OCI-LY7 (cell line): ENCODE results near the gene TMEM270. TPM values are rescaled to one million over a fixed set of nuclear protein-coding genes. Genes with fewer than 3 reads are reported as not detected.

ENCODE experiments used
- BruUV-seq: library from RNA; stranded (reverse); fragments of 400-500 nt; replicated peaks from 2 replicates; lab custom pipeline; 2021; lab: Mats Ljungman, UMichigan
- CTCF ChIA-PET: fragments of 300-600 bp; sonication (Branson Sonifier 250); formaldehyde crosslinking; loops from one replicate; lab custom pipeline; 2022; ENCODE audit warnings: antibody characterized with exemption; ENCODE audit not compliant: unreplicated experiment; lab: Charles Lee
- POLR2A ChIA-PET: fragments of 300-600 bp; sonication (Branson Sonifier 250); formaldehyde crosslinking; loops from one replicate; lab custom pipeline; 2022; ENCODE audit warnings: antibody characterized with exemption; lab: Charles Lee
- DNase-seq: peaks from one replicate; pipeline ENCODE4 v3.0.0-alpha.2; 2015; ENCODE audit warnings: low spot score
- H2AFZ ChIP-seq: fragments of 200-600 bp; sonication (generic), shearing (Covaris generic); 2 replicates; pipeline ENCODE4 v1.6.1; 2014; ENCODE audit warnings: mild to moderate bottlenecking, antibody characterized with exemption, low read length, moderate library complexity
- H3K27ac ChIP-seq: fragments of 200-600 bp; sonication (generic); 2 replicates; pipeline ENCODE4 v1.5.1; 2014; ENCODE audit warnings: mixed run types, low read depth, mild to moderate bottlenecking, moderate library complexity, low read length, inconsistent platforms; ENCODE audit not compliant: poor library complexity, severe bottlenecking
- H3K36me3 ChIP-seq: fragments of 200-600 bp; sonication (generic); 2 replicates; pipeline ENCODE4 v1.6.1; 2014; ENCODE audit warnings: mild to moderate bottlenecking, antibody characterized with exemption, low read length, moderate library complexity, mixed read lengths; ENCODE audit not compliant: insufficient read depth
- H3K4me1 ChIP-seq: fragments of 200-600 bp; sonication (generic); 2 replicates; pipeline ENCODE4 v1.5.1; 2014; ENCODE audit warnings: mild to moderate bottlenecking, low read length; ENCODE audit not compliant: insufficient read depth, poor library complexity, severe bottlenecking
- H3K4me2 ChIP-seq: fragments of 200-600 bp; sonication (generic); 2 replicates; pipeline ENCODE4 v1.6.1; 2014; ENCODE audit warnings: mild to moderate bottlenecking, low read length
- H3K4me3 ChIP-seq: fragments of 200-600 bp; sonication (generic); 2 replicates; pipeline ENCODE4 v1.5.1; 2014; ENCODE audit warnings: mild to moderate bottlenecking, low read depth, low read length; ENCODE audit not compliant: poor library complexity, severe bottlenecking
- H3K79me2 ChIP-seq: fragments of 200-600 bp; sonication (generic); 2 replicates; pipeline ENCODE4 v1.6.1; 2016; ENCODE audit warnings: low read depth, mild to moderate bottlenecking, low read length, moderate library complexity, mixed read lengths; ENCODE audit not compliant: insufficient read depth
- H3K9me2 ChIP-seq: fragments of 200-600 bp; sonication (generic); 2 replicates; pipeline ENCODE4 v1.6.1; 2016; ENCODE audit warnings: mild to moderate bottlenecking, low read length, mixed read lengths; ENCODE audit not compliant: insufficient read depth
- H3K9me3 ChIP-seq: fragments of 200-600 bp; sonication (generic); 2 replicates; pipeline ENCODE4 v1.6.1; 2014; ENCODE audit warnings: mild to moderate bottlenecking, mixed run types, low read length, mixed read lengths
- H4K20me1 ChIP-seq: fragments of 200-600 bp; sonication (generic); 2 replicates; pipeline ENCODE4 v1.6.1; 2014; ENCODE audit warnings: mild to moderate bottlenecking, antibody characterized with exemption, low read length, moderate library complexity, mixed read lengths; ENCODE audit not compliant: insufficient read depth
- EZH2phosphoT487 ChIP-seq: fragments of 200-600 bp; sonication (generic); IDR thresholded peaks from 2 replicates; pipeline ENCODE4 v1.6.1; 2018; ENCODE audit warnings: low read depth, borderline replicate concordance, mild to moderate bottlenecking, mixed run types, antibody characterized with exemption, low read length, moderate library complexity, mixed read lengths
- intact Hi-C: fragments of 100-400 bp; cut with micrococcal nuclease; formaldehyde crosslinking; loops from one replicate; pipeline ENCODE4 v1.10.0; 2022; ENCODE audit not compliant: unreplicated experiment
- total RNA-seq, 2 experiments: library from RNA; depleted of rRNA in 1 of 2; stranded (reverse); fragments of >200 nt in 1 of 2; shearing (Covaris generic) in 1 of 2; gene quantifications; 2 replicates each; pipeline ENCODE4 v1.2.3, GENCODE V29; 2014 to 2022
- TF ChIP-seq, protein P1 (sequence below): fragments of 200-600 bp; sonication (generic); conservative IDR thresholded peaks from 2 replicates; pipeline ENCODE4 v1.5.1; 2014; ENCODE audit warnings: mild to moderate bottlenecking, antibody characterized with exemption, low read length, moderate library complexity, mixed read lengths

TMEM270 gene
- total RNA-seq, 2 experiments from 2014 or later: not detected

DNA sequence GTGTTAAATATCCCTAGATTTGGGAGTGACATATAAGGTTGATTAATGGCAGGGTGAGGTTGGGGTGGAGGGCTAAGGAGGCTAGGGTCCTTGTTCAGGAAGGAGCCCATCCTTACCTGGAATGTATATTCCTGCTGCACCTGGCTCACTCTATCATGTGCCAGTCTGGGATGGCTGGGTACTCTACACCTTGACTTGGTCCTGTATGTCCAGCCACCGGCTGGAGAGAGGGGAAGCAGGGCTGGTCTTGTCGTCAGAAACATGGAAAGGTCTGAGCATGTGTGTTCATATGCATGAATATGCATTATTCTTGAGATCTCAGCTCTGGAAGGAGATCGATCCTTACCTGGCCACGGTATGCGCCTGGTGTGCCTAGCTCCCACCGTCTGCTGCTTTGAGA lies 33.2 kb downstream of the TMEM270 start:
- no peaks in the 10 kb centered on the region for H3K79me2 ChIP-seq
- H3K9me2 ChIP-seq: no peaks in the 10 kb centered on the region
- no peaks in the 10 kb centered on the region for H3K9me3 ChIP-seq
- DNase-seq: no peak
- POLR2A ChIA-PET: no interaction called here
- TF ChIP-seq, protein P1, sequence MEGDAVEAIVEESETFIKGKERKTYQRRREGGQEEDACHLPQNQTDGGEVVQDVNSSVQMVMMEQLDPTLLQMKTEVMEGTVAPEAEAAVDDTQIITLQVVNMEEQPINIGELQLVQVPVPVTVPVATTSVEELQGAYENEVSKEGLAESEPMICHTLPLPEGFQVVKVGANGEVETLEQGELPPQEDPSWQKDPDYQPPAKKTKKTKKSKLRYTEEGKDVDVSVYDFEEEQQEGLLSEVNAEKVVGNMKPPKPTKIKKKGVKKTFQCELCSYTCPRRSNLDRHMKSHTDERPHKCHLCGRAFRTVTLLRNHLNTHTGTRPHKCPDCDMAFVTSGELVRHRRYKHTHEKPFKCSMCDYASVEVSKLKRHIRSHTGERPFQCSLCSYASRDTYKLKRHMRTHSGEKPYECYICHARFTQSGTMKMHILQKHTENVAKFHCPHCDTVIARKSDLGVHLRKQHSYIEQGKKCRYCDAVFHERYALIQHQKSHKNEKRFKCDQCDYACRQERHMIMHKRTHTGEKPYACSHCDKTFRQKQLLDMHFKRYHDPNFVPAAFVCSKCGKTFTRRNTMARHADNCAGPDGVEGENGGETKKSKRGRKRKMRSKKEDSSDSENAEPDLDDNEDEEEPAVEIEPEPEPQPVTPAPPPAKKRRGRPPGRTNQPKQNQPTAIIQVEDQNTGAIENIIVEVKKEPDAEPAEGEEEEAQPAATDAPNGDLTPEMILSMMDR: no peak
- TF ChIP-seq EZH2phosphoT487: no peak
- no peak overlapping the region for H3K4me2 ChIP-seq
- BruUV-seq: no TSS peak
- H3K27ac ChIP-seq: no peak overlapping the region
- CTCF ChIA-PET: no interaction called here
- no peaks in the 10 kb centered on the region for H3K36me3 ChIP-seq
- H4K20me1 ChIP-seq: no peaks in the 10 kb centered on the region
- H3K4me1 ChIP-seq: no peaks in the 10 kb centered on the region
- no peak overlapping the region for H3K4me3 ChIP-seq
- intact Hi-C loops: no loop called here
- no peak overlapping the region for H2AFZ ChIP-seq

DNA sequence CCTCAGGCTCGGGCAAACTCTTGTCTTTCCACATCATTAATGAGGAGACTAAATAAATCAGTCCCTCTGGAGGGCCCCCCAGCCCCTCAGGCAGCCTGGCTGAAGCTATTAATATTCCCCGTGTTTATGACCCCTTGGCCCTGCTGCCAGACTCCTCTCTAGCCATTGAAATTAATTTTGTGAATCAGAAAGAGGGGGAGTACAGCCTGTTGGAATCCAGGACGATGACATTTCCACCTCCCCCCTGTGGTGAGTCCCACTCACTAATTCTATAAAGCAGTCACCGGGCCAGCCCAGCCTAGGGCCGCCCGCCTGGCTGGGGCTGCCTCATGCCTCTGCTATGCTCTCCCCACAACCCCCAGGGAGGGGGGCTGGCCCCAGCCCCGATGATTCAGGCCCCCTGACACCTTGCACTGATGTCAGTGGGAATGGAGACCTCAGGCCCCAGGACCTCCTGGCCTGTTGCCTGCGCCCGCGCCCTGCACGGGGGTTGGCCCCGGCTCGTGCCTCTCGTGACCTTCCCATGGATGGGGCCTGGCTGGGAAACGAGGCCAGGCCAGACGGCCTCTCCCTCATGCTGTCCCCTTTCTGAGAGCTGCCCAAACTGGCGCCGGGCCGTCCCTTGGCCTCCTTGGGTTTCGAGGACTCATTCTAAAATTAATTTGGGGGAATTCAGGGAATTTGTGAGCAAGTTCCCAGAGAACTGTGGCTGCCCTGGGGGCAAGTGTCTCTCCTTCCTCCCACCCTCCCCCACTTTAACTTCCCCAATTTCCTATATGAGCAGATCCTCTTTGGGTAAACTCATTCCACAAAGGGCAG lies 34.0 kb downstream of the TMEM270 start:
- Histone ChIP-seq H2AFZ (no peak overlapping the region), H3K9me2 (no peaks in the 10 kb centered on the region), H3K4me1 (no peaks in the 10 kb centered on the region), H3K27ac (no peak overlapping the region), H3K36me3 (no peaks in the 10 kb centered on the region), H3K4me3 (no peak overlapping the region), H3K9me3 (no peaks in the 10 kb centered on the region), H4K20me1 (no peaks in the 10 kb centered on the region), H3K4me2 (no peak overlapping the region), H3K79me2 (no peaks in the 10 kb centered on the region)
- ChIA-PET POLR2A (interaction anchor here (0.6 kb wide), 1 partner anchor 68 kb away, joined by 6 read pairs; no protein-coding TSS in a partner anchor), CTCF (no interaction called here)
- intact Hi-C loops: no loop called here
- no TSS peak for BruUV-seq
- TF ChIP-seq, protein P1: no peak
- TF ChIP-seq EZH2phosphoT487: no peak
- no peak for DNase-seq

DNA sequence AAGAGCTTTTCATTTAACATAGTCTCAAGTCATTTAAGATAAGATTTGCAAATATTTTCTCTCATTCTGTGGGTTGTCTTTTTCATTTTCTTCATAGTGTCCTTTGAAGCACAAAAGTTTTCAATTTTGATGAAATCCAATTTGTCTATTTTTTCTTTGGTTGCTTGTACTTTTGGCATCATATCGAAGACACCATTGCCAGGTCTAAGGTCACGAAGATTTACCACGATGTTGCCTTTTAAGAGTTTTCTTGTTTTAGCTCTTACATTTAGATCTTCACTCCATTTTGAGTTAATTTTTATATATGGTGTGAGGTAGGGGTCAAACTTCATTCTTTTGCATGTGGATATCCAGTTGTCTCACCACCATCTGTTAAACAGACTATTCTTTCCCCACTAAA lies 34.7 kb downstream of the TMEM270 start:
- Histone ChIP-seq H3K4me2 (no peak overlapping the region), H3K27ac (no peak overlapping the region), H3K79me2 (no peaks in the 10 kb centered on the region), H3K9me3 (no peaks in the 10 kb centered on the region), H3K9me2 (no peaks in the 10 kb centered on the region), H2AFZ (no peak overlapping the region), H3K4me3 (no peak overlapping the region), H3K36me3 (no peaks in the 10 kb centered on the region), H3K4me1 (no peaks in the 10 kb centered on the region), H4K20me1 (no peaks in the 10 kb centered on the region)
- POLR2A ChIA-PET: interaction anchor here (0.6 kb wide), 1 partner anchor 67 kb away, joined by 6 read pairs; no protein-coding TSS in a partner anchor
- no TSS peak for BruUV-seq
- CTCF ChIA-PET: no interaction called here
- no peak for TF ChIP-seq EZH2phosphoT487
- TF ChIP-seq, protein P1: no peak
- DNase-seq: no peak
- intact Hi-C loops: no loop called here
